Measurements from ENCODE around the gene BRD3OS. TPM values are rescaled to one million over a fixed set of nuclear protein-coding genes. Genes with fewer than 3 reads are reported as not detected.

BRD3OS gene
- total RNA-seq, 4 donors from 2014 or later = 1.8 to 6.2 (median 4.3) TPM

- no peaks in the 10 kb centered on the region for H3K36me3 ChIP-seq
- no peaks in the 10 kb centered on the region for H3K9me3 ChIP-seq
- H3K27me3 ChIP-seq = no peaks in the 10 kb centered on the region
- no peak for DNase-seq
- no peak overlapping the region for H3K27ac ChIP-seq
- 61 to 89% methylated on average over 4 to 18 of the region's 25 CpGs for WGBS, 2 donors
- no peak overlapping the region for H3K4me3 ChIP-seq
- H3K4me1 ChIP-seq = peaks cover 8 to 33% (median 15%) of the 10 kb centered on the region in 3 donors
- TF ChIP-seq CTCF (IDR thresholded peaks at IDR 0.05) = no peak
- TF ChIP-seq POLR2A (IDR thresholded peaks at IDR 0.05) = no peak
- intact Hi-C loops (cut with DNase I) = no loop called here
These were observed 44.3 kb upstream of the BRD3OS start for GRCh38 chr9:133980864-133981588.

GRCh38 chr9:133981589-133981957 lies 43.7 kb upstream of the BRD3OS start:
- DNase-seq = no peak
- H3K4me1 ChIP-seq = peaks cover 8 to 33% (median 15%) of the 10 kb centered on the region in 3 donors
- no peaks in the 10 kb centered on the region for H3K9me3 ChIP-seq
- H3K4me3 ChIP-seq = no peak overlapping the region
- TF ChIP-seq POLR2A (IDR thresholded peaks at IDR 0.05) (no peak), CTCF (IDR thresholded peaks at IDR 0.05) (no peak)
- intact Hi-C loops (cut with DNase I) = no loop called here
- H3K27ac ChIP-seq = no peak overlapping the region
- no peaks in the 10 kb centered on the region for H3K27me3 ChIP-seq
- H3K36me3 ChIP-seq = no peaks in the 10 kb centered on the region
- 81 to 85% methylated on average over 5 to 11 of the region's 14 CpGs for WGBS, 2 donors

GRCh38 chr9:133981958-133982681 lies 43.2 kb upstream of the BRD3OS start:
- H3K27me3 ChIP-seq = no peaks in the 10 kb centered on the region
- no peak overlapping the region for H3K4me3 ChIP-seq
- intact Hi-C loops (cut with DNase I) = no loop called here
- H3K9me3 ChIP-seq = no peaks in the 10 kb centered on the region
- DNase-seq = no peak
- TF ChIP-seq POLR2A (IDR thresholded peaks at IDR 0.05) = no peak
- no peak for TF ChIP-seq CTCF (IDR thresholded peaks at IDR 0.05)
- no peaks in the 10 kb centered on the region for H3K36me3 ChIP-seq
- H3K4me1 ChIP-seq = peaks cover 8 to 33% (median 15%) of the 10 kb centered on the region in 3 donors
- H3K27ac ChIP-seq = no peak overlapping the region
- 79 to 90% methylated on average over 23 to 26 of the region's 28 CpGs for WGBS, 2 donors

- no peak for DNase-seq
- 73 to 90% methylated on average over 19 to 20 of the region's 25 CpGs for WGBS, 2 donors
These were observed 42.1 kb upstream of the BRD3OS start for GRCh38 chr9:133982971-133983720.

More at GRCh38 chr9:133982971-133983720, 42.1 kb upstream of the BRD3OS start:
- H3K4me1 ChIP-seq = peaks cover 8 to 31% (median 15%) of the 10 kb centered on the region in 3 donors
- TF ChIP-seq CTCF (IDR thresholded peaks at IDR 0.05) (no peak), POLR2A (IDR thresholded peaks at IDR 0.05) (no peak)
- no peaks in the 10 kb centered on the region for H3K27me3 ChIP-seq
- intact Hi-C loops (cut with DNase I) = no loop called here
- no peaks in the 10 kb centered on the region for H3K36me3 ChIP-seq
- no peak overlapping the region for H3K4me3 ChIP-seq
- H3K27ac ChIP-seq = no peak overlapping the region
- no peaks in the 10 kb centered on the region for H3K9me3 ChIP-seq

Data from esophagus squamous epithelium (tissue), 5 donors.